ENCODE results near the gene CAPN10.

The CAPN10 gene

GRCh38 chr2:240642061-240642805 lies 55.7 kb downstream of the CAPN10 start:
- Histone ChIP-seq H3K27me3 (ENCODE audit: insufficient read depth, insufficient read length) (peaks cover 31% of the 10 kb centered on the region), H3K4me3 (ENCODE audit: insufficient read length, low read depth) (no peak overlapping the region), H3K9me3 (ENCODE audit: insufficient read depth, low read length) (no peaks in the 10 kb centered on the region), H3K36me3 (ENCODE audit: insufficient read depth, insufficient read length, low read length) (no peaks in the 10 kb centered on the region), H3K9ac (ENCODE audit: insufficient read length, low read depth) (no peak overlapping the region), H3K4me1 (ENCODE audit: insufficient read depth, insufficient read length) (peaks cover 8% of the 10 kb centered on the region)
- no peak for DNase-seq (ENCODE audit: low read depth, low spot score)
- TF ChIP-seq ZNF274 (IDR thresholded peaks at IDR 0.05; ENCODE audit: low read depth, low read length) (no peak), YY1 (IDR thresholded peaks at IDR 0.05; ENCODE audit: insufficient read depth, insufficient read length) (no peak), SUZ12 (IDR thresholded peaks at IDR 0.05; ENCODE audit: extremely low read depth, insufficient read depth, insufficient read length) (no peak)

DNA sequence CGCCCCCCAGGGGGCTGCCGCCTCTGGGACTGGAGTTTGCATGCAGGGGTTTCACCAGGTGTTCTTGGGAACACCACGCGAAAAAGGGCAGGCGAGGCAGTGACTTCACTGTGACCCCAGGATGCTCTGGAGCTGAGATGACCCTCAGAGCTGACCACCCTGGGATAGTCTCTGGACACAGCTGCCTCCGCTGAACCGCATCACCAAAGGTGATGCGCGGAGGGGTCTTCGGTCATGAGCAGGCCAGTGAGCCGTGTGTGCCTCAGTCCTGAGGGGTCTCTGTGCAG lies 56.2 kb downstream of the CAPN10 start:
- no peak for DNase-seq (ENCODE audit: low read depth, low spot score)
- TF ChIP-seq SUZ12 (IDR thresholded peaks at IDR 0.05; ENCODE audit: extremely low read depth, insufficient read depth, insufficient read length) = no peak
- TF ChIP-seq ZNF274 (IDR thresholded peaks at IDR 0.05; ENCODE audit: low read depth, low read length) = no peak
- no peak for TF ChIP-seq YY1 (IDR thresholded peaks at IDR 0.05; ENCODE audit: insufficient read depth, insufficient read length)
- H3K36me3 ChIP-seq (ENCODE audit: insufficient read depth, insufficient read length, low read length) = no peaks in the 10 kb centered on the region
- no peaks in the 10 kb centered on the region for H3K9me3 ChIP-seq (ENCODE audit: insufficient read depth, low read length)
- no peak overlapping the region for H3K9ac ChIP-seq (ENCODE audit: insufficient read length, low read depth)
- no peak overlapping the region for H3K4me3 ChIP-seq (ENCODE audit: insufficient read length, low read depth)
- peaks cover 26% of the 10 kb centered on the region for H3K27me3 ChIP-seq (ENCODE audit: insufficient read depth, insufficient read length)
- H3K4me1 ChIP-seq (ENCODE audit: insufficient read depth, insufficient read length) = peaks cover 9% of the 10 kb centered on the region

GRCh38 chr2:240643093-240643810 lies 56.7 kb downstream of the CAPN10 start:
- Histone ChIP-seq H3K36me3 (ENCODE audit: insufficient read depth, insufficient read length, low read length) (no peaks in the 10 kb centered on the region), H3K4me3 (ENCODE audit: insufficient read length, low read depth) (no peak overlapping the region), H3K9me3 (ENCODE audit: insufficient read depth, low read length) (no peaks in the 10 kb centered on the region), H3K4me1 (ENCODE audit: insufficient read depth, insufficient read length) (peaks cover 14% of the 10 kb centered on the region), H3K27me3 (ENCODE audit: insufficient read depth, insufficient read length) (peaks cover 21% of the 10 kb centered on the region), H3K9ac (ENCODE audit: insufficient read length, low read depth) (no peak overlapping the region)
- TF ChIP-seq SUZ12 (IDR thresholded peaks at IDR 0.05; ENCODE audit: extremely low read depth, insufficient read depth, insufficient read length) = no peak
- no peak for TF ChIP-seq ZNF274 (IDR thresholded peaks at IDR 0.05; ENCODE audit: low read depth, low read length)
- no peak for TF ChIP-seq YY1 (IDR thresholded peaks at IDR 0.05; ENCODE audit: insufficient read depth, insufficient read length)
- DNase-seq (ENCODE audit: low read depth, low spot score) = no peak

GRCh38 chr2:240643811-240644150 lies 57.2 kb downstream of the CAPN10 start:
- DNase-seq (ENCODE audit: low read depth, low spot score) = no peak
- H3K9me3 ChIP-seq (ENCODE audit: insufficient read depth, low read length) = no peaks in the 10 kb centered on the region
- H3K9ac ChIP-seq (ENCODE audit: insufficient read length, low read depth) = no peak overlapping the region
- H3K36me3 ChIP-seq (ENCODE audit: insufficient read depth, insufficient read length, low read length) = no peaks in the 10 kb centered on the region
- H3K27me3 ChIP-seq (ENCODE audit: insufficient read depth, insufficient read length) = peaks cover 16% of the 10 kb centered on the region
- peaks cover 19% of the 10 kb centered on the region for H3K4me1 ChIP-seq (ENCODE audit: insufficient read depth, insufficient read length)
- TF ChIP-seq ZNF274 (IDR thresholded peaks at IDR 0.05; ENCODE audit: low read depth, low read length) (no peak), SUZ12 (IDR thresholded peaks at IDR 0.05; ENCODE audit: extremely low read depth, insufficient read depth, insufficient read length) (no peak), YY1 (IDR thresholded peaks at IDR 0.05; ENCODE audit: insufficient read depth, insufficient read length) (no peak)
- H3K4me3 ChIP-seq (ENCODE audit: insufficient read length, low read depth) = no peak overlapping the region

DNA sequence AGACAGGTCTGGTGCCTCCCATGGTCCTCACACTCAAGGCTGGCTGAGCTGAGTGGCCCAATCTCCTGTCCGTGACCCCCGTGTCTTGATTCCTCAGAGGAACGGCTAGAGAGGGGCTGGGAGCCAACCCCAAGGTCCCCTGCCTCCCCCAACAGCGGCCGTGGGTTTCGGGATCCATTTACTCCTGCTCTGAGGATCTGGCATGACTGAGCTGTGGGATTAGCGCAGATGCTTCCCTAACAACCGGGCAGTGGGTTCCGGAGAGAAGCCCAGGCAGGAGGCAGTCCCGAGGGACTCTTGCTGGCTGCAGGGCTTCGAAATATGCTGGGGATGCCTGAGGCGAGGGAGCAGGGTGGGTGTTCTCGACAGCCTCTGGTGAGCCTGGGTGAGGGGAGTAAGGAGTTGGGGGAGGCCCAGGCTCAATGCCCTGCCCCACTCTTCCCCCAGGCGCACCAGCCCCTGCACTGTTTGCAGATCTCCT lies 57.7 kb downstream of the CAPN10 start:
- Histone ChIP-seq H3K9me3 (ENCODE audit: insufficient read depth, low read length) (no peaks in the 10 kb centered on the region), H3K4me1 (ENCODE audit: insufficient read depth, insufficient read length) (peaks cover 19% of the 10 kb centered on the region), H3K9ac (ENCODE audit: insufficient read length, low read depth) (no peak overlapping the region), H3K4me3 (ENCODE audit: insufficient read length, low read depth) (no peak overlapping the region), H3K36me3 (ENCODE audit: insufficient read depth, insufficient read length, low read length) (no peaks in the 10 kb centered on the region), H3K27me3 (ENCODE audit: insufficient read depth, insufficient read length) (peaks cover 13% of the 10 kb centered on the region)
- DNase-seq (ENCODE audit: low read depth, low spot score) = no peak
- TF ChIP-seq YY1 (IDR thresholded peaks at IDR 0.05; ENCODE audit: insufficient read depth, insufficient read length) = no peak

DNA sequence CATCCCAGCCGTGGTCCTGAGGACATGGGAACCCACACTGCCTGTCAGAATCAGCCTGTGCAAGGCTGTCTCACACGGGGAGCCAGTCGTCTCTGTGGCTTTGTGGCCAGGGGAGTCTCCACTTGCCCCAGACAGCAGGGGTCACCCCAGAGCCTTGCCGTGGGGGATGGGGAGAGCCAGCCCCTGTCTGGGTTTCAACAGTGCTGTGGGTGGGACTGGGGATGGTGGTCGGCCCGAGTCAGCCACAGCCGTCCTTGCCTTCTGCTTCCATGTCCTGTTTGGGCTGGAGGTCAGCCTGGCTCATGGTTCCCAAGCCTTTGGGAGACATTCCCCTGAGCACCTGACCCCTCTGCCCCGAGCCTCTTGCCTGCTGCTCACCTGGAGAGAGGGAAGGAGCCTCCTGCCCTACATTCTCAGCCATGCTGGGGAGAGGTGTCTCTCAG lies 58.3 kb downstream of the CAPN10 start:
- DNase-seq (ENCODE audit: low read depth, low spot score) = no peak
- Histone ChIP-seq H3K36me3 (ENCODE audit: insufficient read depth, insufficient read length, low read length) (no peaks in the 10 kb centered on the region), H3K27me3 (ENCODE audit: insufficient read depth, insufficient read length) (peaks cover 6% of the 10 kb centered on the region), H3K4me3 (ENCODE audit: insufficient read length, low read depth) (no peak overlapping the region), H3K9me3 (ENCODE audit: insufficient read depth, low read length) (no peaks in the 10 kb centered on the region), H3K4me1 (ENCODE audit: insufficient read depth, insufficient read length) (peaks cover 19% of the 10 kb centered on the region), H3K9ac (ENCODE audit: insufficient read length, low read depth) (no peak overlapping the region)
- no peak for TF ChIP-seq SUZ12 (IDR thresholded peaks at IDR 0.05; ENCODE audit: extremely low read depth, insufficient read depth, insufficient read length)
- no peak for TF ChIP-seq YY1 (IDR thresholded peaks at IDR 0.05; ENCODE audit: insufficient read depth, insufficient read length)
- TF ChIP-seq ZNF274 (IDR thresholded peaks at IDR 0.05; ENCODE audit: low read depth, low read length) = no peak

- Histone ChIP-seq H3K4me1 (ENCODE audit: insufficient read depth, insufficient read length) (peaks cover 19% of the 10 kb centered on the region), H3K36me3 (ENCODE audit: insufficient read depth, insufficient read length, low read length) (no peaks in the 10 kb centered on the region), H3K27me3 (ENCODE audit: insufficient read depth, insufficient read length) (peaks cover 4% of the 10 kb centered on the region), H3K4me3 (ENCODE audit: insufficient read length, low read depth) (no peak overlapping the region), H3K9me3 (ENCODE audit: insufficient read depth, low read length) (no peaks in the 10 kb centered on the region), H3K9ac (ENCODE audit: insufficient read length, low read depth) (no peak overlapping the region)
- TF ChIP-seq SUZ12 (IDR thresholded peaks at IDR 0.05; ENCODE audit: extremely low read depth, insufficient read depth, insufficient read length) = no peak
- TF ChIP-seq ZNF274 (IDR thresholded peaks at IDR 0.05; ENCODE audit: low read depth, low read length) = no peak
- no peak for DNase-seq (ENCODE audit: low read depth, low spot score)
Observed at GRCh38 chr2:240645346-240645745, 58.8 kb downstream of the CAPN10 start.

All from NT2/D1 (cell line).